Ishikawa (cell line): Measurements from ENCODE around the gene MYH7.

Experiments
- CEBPB ChIP-seq: IDR thresholded peaks from 2 replicates; pipeline ENCODE4 v1.6.1; 2012
- CREB1 ChIP-seq: IDR thresholded peaks from 2 replicates; pipeline ENCODE4 v1.6.1; 2012; ENCODE audit warnings: low read depth
- EGR1 ChIP-seq: IDR thresholded peaks from 2 replicates; pipeline ENCODE4 v1.6.1; 2012
- EP300 ChIP-seq: IDR thresholded peaks from 2 replicates; pipeline ENCODE4 v1.6.1; 2012; ENCODE audit warnings: borderline replicate concordance
- FOXM1 ChIP-seq: IDR thresholded peaks from 2 replicates; pipeline ENCODE4 v1.6.1; 2012; ENCODE audit warnings: low read depth, borderline replicate concordance
- NFIC ChIP-seq: IDR thresholded peaks from 2 replicates; pipeline ENCODE4 v1.6.1; 2012
- RAD21 ChIP-seq: IDR thresholded peaks from 2 replicates; pipeline ENCODE4 v1.6.1; 2012; ENCODE audit warnings: low read depth
- TAF1 ChIP-seq: IDR thresholded peaks from 2 replicates; pipeline ENCODE4 v1.6.1; 2012; ENCODE audit warnings: low read depth, mild to moderate bottlenecking
- TCF12 ChIP-seq: IDR thresholded peaks from 2 replicates; pipeline ENCODE4 v1.6.1; 2012; ENCODE audit warnings: low read depth
- TEAD4 ChIP-seq: IDR thresholded peaks from 2 replicates; pipeline ENCODE4 v1.6.1; 2012
- YY1 ChIP-seq: IDR thresholded peaks from 2 replicates; pipeline ENCODE4 v1.6.1; 2012; ENCODE audit warnings: low read depth
- TF ChIP-seq, protein P1 (sequence below): IDR thresholded peaks from 2 replicates; pipeline ENCODE4 v1.6.1; 2012
- TF ChIP-seq, protein P2 (sequence below): IDR thresholded peaks from 2 replicates; pipeline ENCODE4 v1.6.1; 2012; ENCODE audit warnings: low read depth, mild to moderate bottlenecking
- TF ChIP-seq, protein P3 (sequence below): IDR thresholded peaks from 2 replicates; pipeline ENCODE4 v1.6.1; 2012

DNA sequence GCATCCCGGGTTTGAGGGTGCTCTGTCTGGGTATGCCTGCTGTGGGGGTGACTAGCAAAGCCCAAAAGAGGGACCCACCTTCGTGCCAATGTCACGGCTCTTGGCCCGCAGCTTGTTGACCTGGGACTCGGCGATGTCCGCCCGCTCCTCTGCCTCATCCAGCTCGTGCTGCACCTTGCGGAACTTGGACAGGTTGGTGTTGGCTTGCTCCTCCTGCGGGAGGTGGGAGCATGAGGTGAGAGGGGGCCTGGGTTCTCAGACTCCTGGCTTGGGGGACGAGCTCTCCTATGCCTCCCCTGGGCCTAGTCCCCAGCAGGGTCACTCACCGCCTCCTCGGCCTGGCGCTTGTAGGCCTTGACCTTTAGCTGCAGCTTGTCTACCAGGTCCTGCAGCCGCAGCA, 21.8 kb downstream of the MYH7 start:
- no peak for TF ChIP-seq TCF12
- TF ChIP-seq, protein P1, sequence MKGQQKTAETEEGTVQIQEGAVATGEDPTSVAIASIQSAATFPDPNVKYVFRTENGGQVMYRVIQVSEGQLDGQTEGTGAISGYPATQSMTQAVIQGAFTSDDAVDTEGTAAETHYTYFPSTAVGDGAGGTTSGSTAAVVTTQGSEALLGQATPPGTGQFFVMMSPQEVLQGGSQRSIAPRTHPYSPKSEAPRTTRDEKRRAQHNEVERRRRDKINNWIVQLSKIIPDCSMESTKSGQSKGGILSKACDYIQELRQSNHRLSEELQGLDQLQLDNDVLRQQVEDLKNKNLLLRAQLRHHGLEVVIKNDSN: no peak
- no peak for TF ChIP-seq RAD21
- TF ChIP-seq EP300: no peak
- TF ChIP-seq FOXM1: no peak
- no peak for TF ChIP-seq CEBPB
- TF ChIP-seq, protein P2, sequence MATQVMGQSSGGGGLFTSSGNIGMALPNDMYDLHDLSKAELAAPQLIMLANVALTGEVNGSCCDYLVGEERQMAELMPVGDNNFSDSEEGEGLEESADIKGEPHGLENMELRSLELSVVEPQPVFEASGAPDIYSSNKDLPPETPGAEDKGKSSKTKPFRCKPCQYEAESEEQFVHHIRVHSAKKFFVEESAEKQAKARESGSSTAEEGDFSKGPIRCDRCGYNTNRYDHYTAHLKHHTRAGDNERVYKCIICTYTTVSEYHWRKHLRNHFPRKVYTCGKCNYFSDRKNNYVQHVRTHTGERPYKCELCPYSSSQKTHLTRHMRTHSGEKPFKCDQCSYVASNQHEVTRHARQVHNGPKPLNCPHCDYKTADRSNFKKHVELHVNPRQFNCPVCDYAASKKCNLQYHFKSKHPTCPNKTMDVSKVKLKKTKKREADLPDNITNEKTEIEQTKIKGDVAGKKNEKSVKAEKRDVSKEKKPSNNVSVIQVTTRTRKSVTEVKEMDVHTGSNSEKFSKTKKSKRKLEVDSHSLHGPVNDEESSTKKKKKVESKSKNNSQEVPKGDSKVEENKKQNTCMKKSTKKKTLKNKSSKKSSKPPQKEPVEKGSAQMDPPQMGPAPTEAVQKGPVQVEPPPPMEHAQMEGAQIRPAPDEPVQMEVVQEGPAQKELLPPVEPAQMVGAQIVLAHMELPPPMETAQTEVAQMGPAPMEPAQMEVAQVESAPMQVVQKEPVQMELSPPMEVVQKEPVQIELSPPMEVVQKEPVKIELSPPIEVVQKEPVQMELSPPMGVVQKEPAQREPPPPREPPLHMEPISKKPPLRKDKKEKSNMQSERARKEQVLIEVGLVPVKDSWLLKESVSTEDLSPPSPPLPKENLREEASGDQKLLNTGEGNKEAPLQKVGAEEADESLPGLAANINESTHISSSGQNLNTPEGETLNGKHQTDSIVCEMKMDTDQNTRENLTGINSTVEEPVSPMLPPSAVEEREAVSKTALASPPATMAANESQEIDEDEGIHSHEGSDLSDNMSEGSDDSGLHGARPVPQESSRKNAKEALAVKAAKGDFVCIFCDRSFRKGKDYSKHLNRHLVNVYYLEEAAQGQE: no peak
- TF ChIP-seq EGR1: no peak
- TF ChIP-seq TAF1: no peak
- TF ChIP-seq TEAD4: no peak
- TF ChIP-seq, protein P3, sequence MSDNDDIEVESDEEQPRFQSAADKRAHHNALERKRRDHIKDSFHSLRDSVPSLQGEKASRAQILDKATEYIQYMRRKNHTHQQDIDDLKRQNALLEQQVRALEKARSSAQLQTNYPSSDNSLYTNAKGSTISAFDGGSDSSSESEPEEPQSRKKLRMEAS: no peak
- no peak for TF ChIP-seq YY1
- no peak for TF ChIP-seq CREB1
- no peak for TF ChIP-seq NFIC
